IPS DF 4.7 (cell line): ENCODE results near the gene MSL2.
A peak's percentile ranks its signal among the peaks of the same experiment; 100 is the strongest.
"Not testable (repeated sequence)": the region's sequence is repeated elsewhere in the genome, so short reads cannot be mapped to it uniquely, and the experiment has no call there.

ENCODE experiments used
- DNase-seq: peaks from one replicate; pipeline ENCODE4 v3.0.0-alpha.2; 2013; ENCODE audit warnings: low spot score; ENCODE audit errors: extremely low read depth

MSL2 gene

GRCh38 chr3:136196064-136196400 lies at the start of gene MSL2:
MSL2 (minus strand) TSS chr3:136196335; CDS start chr3:136195113, 1,222 bp downstream.
- DNase-seq: no peak

GRCh38 chr3:136245691-136246090 lies 49.6 kb upstream of the MSL2 start:
- no peak for DNase-seq

- DNase-seq: no peak
These were observed 43.0 kb upstream of the MSL2 start for GRCh38 chr3:136239094-136239493.

GRCh38 chr3:136237961-136238649 lies 42.0 kb upstream of the MSL2 start:
- DNase-seq: no peak

GRCh38 chr3:136237103-136237502 lies 41.0 kb upstream of the MSL2 start:
- DNase-seq: no peak

GRCh38 chr3:136236109-136236508 lies 40.0 kb upstream of the MSL2 start:
- no peak for DNase-seq

- DNase-seq: no peak
These were observed 39.4 kb upstream of the MSL2 start for GRCh38 chr3:136235545-136235944.

- no peak for DNase-seq
These were observed 36.3 kb upstream of the MSL2 start for GRCh38 chr3:136232413-136232812.

- not testable (repeated sequence) for DNase-seq
These were observed 26.6 kb upstream of the MSL2 start for GRCh38 chr3:136222746-136223145.

GRCh38 chr3:136211547-136211946 lies 15.4 kb upstream of the MSL2 start:
- DNase-seq: no peak

GRCh38 chr3:136209921-136210320 lies 13.8 kb upstream of the MSL2 start:
- no peak for DNase-seq

- no peak for DNase-seq
These were observed 11.5 kb upstream of the MSL2 start for GRCh38 chr3:136207489-136208115.

- not testable (repeated sequence) for DNase-seq
These were observed 3.1 kb upstream of the MSL2 start for GRCh38 chr3:136199219-136199618.

- not testable (repeated sequence) for DNase-seq
These were observed 2.4 kb upstream of the MSL2 start for GRCh38 chr3:136198462-136199078.

GRCh38 chr3:136197159-136197793 lies 1.1 kb upstream of the MSL2 start:
- no peak for DNase-seq

- DNase-seq: peak; percentile 92
These were observed 445 bp upstream of the MSL2 start for GRCh38 chr3:136196401-136197158.

- DNase-seq: no peak
These were observed 674 bp downstream of the MSL2 start for GRCh38 chr3:136195258-136196063.

- DNase-seq: no peak
These were observed 1.5 kb downstream of the MSL2 start for GRCh38 chr3:136194409-136195257.

GRCh38 chr3:136193278-136194054 lies 2.7 kb downstream of the MSL2 start:
- DNase-seq: no peak
